ENCODE results near the gene TRAM2. TPM values are rescaled to one million over a fixed set of nuclear protein-coding genes. Genes with fewer than 3 reads are reported as not detected.

The TRAM2 gene
- total and polyA plus RNA-seq, 9 of the 15 experiments (the other 6 are each of a cell fraction or from before 2014, with no cell fraction given): 2.6 to 13.3 (median 8.9) TPM

- H3K4me1 ChIP-seq (replicated peaks in 1 of 2; ENCODE audit: control insufficient read depth in 2 of 2, insufficient read depth in 2 of 2, low read length in 2 of 2): peaks cover 12 to 28% of the 10 kb centered on the region in 2 experiments
- ATAC-seq (no peak; the same call in 2 of the 3 replicates), DNase-seq (ENCODE audit: extremely low read depth in 1 of 4, low spot score in 3 of 4) (no peak), FAIRE-seq (no peak)
- intact Hi-C loops (cut with micrococcal nuclease): no loop called here
- H3K79me2 ChIP-seq (ENCODE audit: control insufficient read depth, insufficient read depth, low read length): peaks cover under 1% of the 10 kb centered on the region; the same call in 1 of the 3 replicates
- no peaks in the 10 kb centered on the region for H3K27me3 ChIP-seq (ENCODE audit: control insufficient read depth in 2 of 2, insufficient read depth in 2 of 2, low read length in 2 of 2)
- H3K9ac ChIP-seq (ENCODE audit: insufficient read depth in 1 of 2, low read depth in 2 of 2, low read length in 2 of 2): peak overlapping the region in 1 of 2 experiments; percentile 74; a peak in 2 of 4 replicates
- H3K9me3 ChIP-seq (replicated peaks; ENCODE audit: control insufficient read depth, insufficient read depth, low read depth, low read length): no peaks in the 10 kb centered on the region
- no peak overlapping the region for H2AFZ ChIP-seq (ENCODE audit: low read depth, low read length)
- ChIA-PET CTCF (ENCODE audit: low intra/inter-chr PET ratio) (no interaction called here), POLR2A (interaction anchor here (0.6 to 1.0 kb wide), 2 partner anchors 13 to 22 kb away, joined by 3 to 4 read pairs; no protein-coding TSS in a partner anchor)
- TF ChIP-seq ZNF274 (IDR thresholded peaks at IDR 0.05; ENCODE audit: borderline replicate concordance, low read depth, low read length) (no peak), PBX2 (CRISPR knock-in tag; IDR thresholded peaks at IDR 0.05; ENCODE audit: low read depth) (no peak), PBX2 (tag; conservative IDR thresholded peaks at IDR 0.05; ENCODE audit: low read depth) (peak; percentile 77), HDAC2 (IDR thresholded peaks at IDR 0.05) (no peak), ASH1L (IDR thresholded peaks at IDR 0.05; ENCODE audit: borderline replicate concordance, low read depth, partially characterized antibody) (no peak), TEAD1 (CRISPR knock-in tag; IDR thresholded peaks at IDR 0.05) (no peak), KLF1 (tag; IDR thresholded peaks at IDR 0.05) (no peak), MEIS2 (IDR thresholded peaks at IDR 0.05; ENCODE audit: partially characterized antibody) (peak; percentile 56)
- 36% methylated on average over 2 of the region's 2 CpGs for WGBS (ENCODE audit: insufficient coverage, low coverage, missing lambda C conversion rate)
- H3K9me1 ChIP-seq (ENCODE audit: control insufficient read depth, insufficient read depth, low read length): no peaks in the 10 kb centered on the region
- no peak overlapping the region for H3K27ac ChIP-seq (ENCODE audit: extremely low read depth, low read depth, low read length)
- BruUV-seq (replicated peaks): no TSS peak
- in situ Hi-C loops (cut with MboI): no loop called here
- peaks cover 4% of the 10 kb centered on the region; the same call in 1 of the 2 replicates for H4K20me1 ChIP-seq (replicated peaks; ENCODE audit: control insufficient read depth, insufficient read depth, low read length)
- no peak overlapping the region for H3K4me3 ChIP-seq
- no peak overlapping the region for H3K4me2 ChIP-seq (ENCODE audit: insufficient read depth, low read length)
- H3K36me3 ChIP-seq (ENCODE audit: control insufficient read depth, insufficient read depth, low read length): no peaks in the 10 kb centered on the region; the same call in 2 of the 3 replicates
Measured at GRCh38 chr6:52553719-52554118, 23.1 kb downstream of the TRAM2 start.
